Stimulated activated CD4-positive, alpha-beta T cell treated with anti-CD3 and anti-CD28 coated beads, Interleukin-1b, Interleukin-23, amount 100 ng/mL, for 48 hours (primary cell): ENCODE data around the gene ANKRD22.
A peak's percentile ranks its signal among the peaks of the same experiment; 100 is the strongest.

ENCODE experiments used
- DNase-seq: peaks from one replicate; pipeline ENCODE4 v3.0.0-alpha.2; 2020

ANKRD22 gene

GRCh38 chr10:88835096-88835909 is 16.3 kb downstream of the ANKRD22 start:
- peak; percentile 85 for DNase-seq

DNA sequence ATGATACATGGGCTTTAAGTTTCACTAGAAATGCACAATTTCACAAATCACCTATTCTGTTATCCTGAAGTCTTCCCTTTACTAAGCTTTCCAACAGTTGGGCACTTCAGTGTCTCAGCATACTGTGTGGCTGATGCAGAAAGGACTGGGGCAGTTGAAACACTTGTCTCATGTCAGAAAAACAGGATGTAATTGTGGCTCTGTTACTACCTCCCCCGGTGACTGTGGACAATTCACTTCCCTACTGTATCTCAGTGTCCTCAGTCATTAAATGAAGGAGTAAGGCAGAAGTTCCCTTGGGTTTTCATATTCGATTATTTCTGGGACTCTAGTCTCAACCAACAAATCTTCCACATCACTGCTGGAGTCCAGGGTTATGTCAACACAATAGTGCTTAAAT is 17.9 kb downstream of the ANKRD22 start:
- DNase-seq = no peak

GRCh38 chr10:88833156-88833555 is 18.5 kb downstream of the ANKRD22 start:
- no peak for DNase-seq

GRCh38 chr10:88832376-88832775 is 19.3 kb downstream of the ANKRD22 start:
- DNase-seq = no peak

GRCh38 chr10:88831709-88832108 is 19.9 kb downstream of the ANKRD22 start:
- DNase-seq = peak; percentile 45

DNA sequence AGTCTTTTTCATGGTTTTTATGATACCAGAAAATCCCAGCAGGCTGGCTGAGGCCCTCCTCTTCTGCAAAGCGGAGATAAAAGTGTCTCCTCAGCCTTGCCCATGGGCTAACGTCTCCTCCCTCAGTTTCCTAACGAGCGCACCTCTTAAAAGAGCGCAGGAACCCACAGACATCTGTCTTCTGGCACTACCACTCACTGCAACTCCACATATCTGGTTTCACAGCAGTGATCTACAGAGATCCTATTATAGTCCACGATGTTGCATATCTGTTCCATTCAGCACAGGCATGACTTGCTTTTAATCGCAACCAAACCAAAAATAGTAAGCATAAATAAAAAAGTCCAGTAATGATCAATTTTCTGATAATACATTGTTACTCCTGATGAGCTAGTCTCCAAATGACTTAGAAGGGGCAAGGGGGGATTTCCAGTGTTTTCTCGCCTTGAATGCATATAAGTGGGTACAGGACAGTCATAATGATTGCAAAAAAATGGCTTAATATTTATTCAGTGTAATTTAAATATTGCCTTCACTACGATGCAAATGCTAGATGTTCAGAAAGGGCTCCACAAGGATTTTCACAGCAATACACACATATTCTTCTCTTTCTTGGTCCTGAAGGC is 20.9 kb downstream of the ANKRD22 start:
- DNase-seq = no peak

GRCh38 chr10:88828310-88828709 is 23.3 kb downstream of the ANKRD22 start:
- DNase-seq = no peak

DNA sequence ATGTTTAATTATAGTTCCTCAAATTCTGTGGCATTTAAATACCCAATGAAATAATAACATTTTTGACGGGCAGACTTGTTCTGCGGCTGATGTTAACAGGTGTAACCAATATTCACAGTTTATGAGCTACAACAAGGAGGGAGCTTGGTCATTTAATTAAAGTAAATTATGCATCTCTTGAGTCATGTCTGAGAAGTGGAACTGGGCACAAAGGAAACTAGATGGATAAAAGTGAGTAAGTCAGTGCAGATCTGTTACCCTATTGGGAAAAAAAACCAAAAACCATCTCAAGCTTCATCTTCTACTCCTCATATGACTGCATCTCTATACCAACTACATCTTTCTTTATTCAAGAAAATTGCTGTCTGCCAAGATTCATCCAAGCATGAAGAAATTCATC is 24.0 kb downstream of the ANKRD22 start:
- no peak for DNase-seq

- DNase-seq = no peak
Observed at GRCh38 chr10:88826388-88826787, 25.3 kb downstream of the ANKRD22 start.

DNA sequence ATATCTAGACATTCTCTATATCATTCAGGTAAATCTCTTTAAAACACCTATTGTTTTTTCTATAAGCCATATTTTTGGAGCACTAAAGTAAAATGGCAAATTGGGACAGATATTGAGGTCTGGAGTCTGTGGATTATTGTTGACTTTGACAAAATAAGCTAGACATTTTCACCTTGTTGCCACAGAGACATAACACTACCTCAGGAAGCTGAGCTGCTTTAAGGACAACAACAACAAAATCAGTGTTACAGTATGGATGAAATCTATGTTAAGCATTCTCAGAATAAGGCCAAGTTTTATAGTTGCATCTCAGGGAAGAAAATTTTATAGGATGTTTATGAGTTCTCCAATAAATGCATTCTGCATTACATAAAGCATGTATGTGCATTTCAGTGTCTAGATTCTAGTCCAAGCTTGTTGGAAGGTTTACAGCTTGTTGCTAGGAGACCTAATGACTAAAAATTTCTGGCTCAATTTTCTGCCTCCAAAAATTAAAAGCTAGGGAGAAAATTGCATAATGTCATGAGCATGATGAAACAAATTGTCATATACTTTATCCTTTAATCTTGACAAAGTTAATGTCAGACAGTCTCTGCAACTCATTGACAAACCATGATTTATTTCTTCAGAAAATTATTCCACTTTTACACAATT is 30.8 kb downstream of the ANKRD22 start:
- DNase-seq = no peak

GRCh38 chr10:88819290-88819689 is 32.4 kb downstream of the ANKRD22 start:
- DNase-seq = no peak

DNA sequence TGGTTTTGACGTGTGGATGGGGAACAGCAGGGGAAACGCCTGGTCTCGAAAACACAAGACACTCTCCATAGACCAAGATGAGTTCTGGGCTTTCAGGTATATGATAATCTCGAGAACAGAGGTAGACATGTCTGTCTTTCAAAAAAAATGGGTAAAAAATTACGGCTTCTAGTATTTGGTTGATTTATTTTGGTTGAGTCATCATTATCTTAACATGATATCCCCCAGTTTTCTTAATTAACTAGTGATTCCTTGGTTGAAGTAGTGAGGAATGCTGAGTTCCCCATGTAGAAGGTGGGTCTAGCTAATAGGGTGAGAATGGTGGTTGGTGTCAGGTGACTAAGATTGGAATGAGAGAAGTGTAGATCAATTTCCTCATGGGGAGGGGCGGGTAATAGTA is 38.4 kb downstream of the ANKRD22 start:
- DNase-seq = no peak

- DNase-seq = no peak
Observed at GRCh38 chr10:88810196-88810961, 41.3 kb downstream of the ANKRD22 start.

GRCh38 chr10:88809621-88810020 is 42.0 kb downstream of the ANKRD22 start:
- DNase-seq = no peak

- no peak for DNase-seq
Observed at GRCh38 chr10:88805924-88806323, 45.7 kb downstream of the ANKRD22 start.

- no peak for DNase-seq
Observed at GRCh38 chr10:88805361-88805760, 46.3 kb downstream of the ANKRD22 start.

GRCh38 chr10:88804083-88804812 is 47.4 kb downstream of the ANKRD22 start:
- no peak for DNase-seq

DNA sequence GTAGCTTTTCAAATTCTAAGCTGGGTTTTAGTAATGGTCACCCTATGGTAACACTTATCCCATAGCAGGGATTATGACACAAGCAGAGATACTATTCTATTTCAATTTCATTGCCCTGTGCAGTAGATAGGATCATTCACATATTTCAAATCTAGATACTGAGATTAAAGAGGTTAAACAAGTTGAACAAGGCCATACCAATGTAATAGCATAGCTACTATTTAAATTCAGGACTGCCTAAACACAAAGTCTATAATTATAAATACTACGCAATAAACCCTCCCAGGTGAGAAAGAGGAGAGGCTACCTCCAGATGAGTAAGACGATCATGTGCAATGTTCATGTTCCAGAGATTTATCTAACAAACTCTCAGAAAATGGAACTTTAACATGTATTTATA is 48.0 kb downstream of the ANKRD22 start:
- no peak for DNase-seq

DNA sequence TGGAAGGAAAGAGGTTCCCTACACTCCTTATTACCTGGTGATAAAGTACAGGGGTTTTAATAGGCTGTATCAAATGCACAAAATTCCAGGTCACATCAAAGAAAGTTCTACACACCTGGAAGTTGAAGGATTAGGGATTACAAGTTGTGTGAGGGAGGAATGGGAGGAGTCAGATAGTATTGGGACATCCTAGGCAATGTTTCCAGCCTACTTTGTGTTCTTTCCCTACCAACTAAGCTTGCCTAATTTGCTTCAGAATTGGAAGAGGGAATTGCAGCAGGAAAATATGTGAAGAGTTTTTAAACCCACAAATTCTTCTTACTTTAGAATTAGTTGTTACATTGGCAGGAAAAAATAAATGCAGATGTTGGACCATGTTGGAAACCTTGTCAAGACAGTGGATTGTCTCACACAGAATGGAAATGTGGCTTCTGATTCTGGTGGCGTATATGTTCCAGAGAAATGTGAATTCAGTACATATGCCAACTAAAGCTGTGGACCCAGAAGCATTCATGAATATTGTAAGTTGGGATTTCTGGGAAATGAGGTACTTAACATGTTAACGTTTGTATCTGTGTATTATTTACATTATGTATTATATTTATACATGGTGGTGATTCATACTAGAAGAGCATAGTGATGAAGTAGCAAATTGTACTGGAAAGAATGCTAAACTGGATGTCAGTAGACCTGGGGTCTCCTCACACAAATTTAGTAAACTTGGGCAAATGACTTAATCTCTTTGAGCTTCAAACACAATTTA is 48.9 kb downstream of the ANKRD22 start, which contains the start of gene LIPM:
LIPM (plus strand) TSS at position 208 of the 763 bp plus-strand sequence; CDS start at position 375, 167 bp downstream.
- no peak for DNase-seq

DNA sequence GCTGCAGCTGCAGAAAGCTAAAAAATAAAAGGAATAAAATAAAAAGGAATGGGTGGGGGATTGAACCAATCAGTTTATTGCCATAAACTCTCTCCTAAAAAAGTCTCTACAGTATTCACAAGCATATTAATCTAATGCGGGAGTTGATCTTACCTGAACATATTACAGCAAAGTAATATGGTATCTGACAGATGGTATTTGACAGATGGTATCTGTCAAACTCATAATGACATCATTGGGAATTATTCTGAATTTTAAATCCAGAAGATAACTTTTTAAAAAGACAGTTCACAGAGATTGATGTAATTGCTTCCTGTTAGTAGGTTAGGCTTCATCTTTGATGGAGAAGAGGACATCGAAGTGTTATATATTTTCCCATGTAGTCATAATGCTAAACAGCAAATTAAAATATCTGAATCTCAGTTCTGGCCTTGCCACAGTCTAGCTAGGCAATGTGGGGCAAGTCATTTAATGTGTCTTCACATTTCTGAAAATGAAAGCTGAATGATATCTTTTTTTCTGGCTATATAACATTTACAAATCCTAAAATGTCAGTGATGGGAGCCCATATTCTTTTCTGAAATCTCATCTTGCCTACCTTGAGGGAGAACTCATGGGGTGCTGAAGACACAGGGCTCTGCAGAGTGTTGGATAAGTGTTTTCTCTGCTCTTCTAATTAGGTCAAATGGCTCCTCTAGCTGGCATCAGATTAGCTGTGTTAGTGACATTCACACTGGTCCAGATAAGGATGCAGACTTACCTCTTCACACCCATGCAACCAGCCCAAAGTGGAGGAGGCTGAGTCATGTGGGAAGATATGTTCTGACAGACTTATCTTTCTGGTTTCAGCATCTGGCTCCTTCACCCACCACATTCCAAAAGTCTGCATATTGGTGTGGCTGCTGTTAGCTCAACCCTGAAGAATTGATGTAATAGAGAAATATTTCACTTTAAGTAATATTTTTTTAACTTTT is 51.2 kb downstream of the ANKRD22 start:
- peak; percentile 34 for DNase-seq
